Trophoblast cell (in vitro differentiated cells and primary cell): ENCODE measurements around the gene NMBR.
A peak's percentile ranks its signal among the peaks of the same experiment; 100 is the strongest.

Source experiments
- DNase-seq, 2 donors: peaks; one replicate each; pipeline ENCODE4 v3.0.0-alpha.2; 2016
- H2AFZ ChIP-seq: 2 replicates; pipeline ENCODE4 v1.6.1; 2013; ENCODE audit warnings: low read length, moderate library complexity, mild to moderate bottlenecking; ENCODE audit not compliant: insufficient read depth, poor library complexity
- H2AK5ac ChIP-seq: 2 replicates; pipeline ENCODE4 v1.6.1; 2013; ENCODE audit warnings: mild to moderate bottlenecking, low read length
- H2BK120ac ChIP-seq: 2 replicates; pipeline ENCODE4 v1.6.1; 2013; ENCODE audit warnings: low read length, mild to moderate bottlenecking, moderate library complexity; ENCODE audit not compliant: insufficient read depth, poor library complexity
- H2BK12ac ChIP-seq: 2 replicates; pipeline ENCODE4 v1.6.1; 2013; ENCODE audit warnings: mild to moderate bottlenecking, low read length, moderate library complexity
- H2BK5ac ChIP-seq: 2 replicates; pipeline ENCODE4 v1.6.1; 2013; ENCODE audit warnings: low read length, low read depth, moderate library complexity, mild to moderate bottlenecking; ENCODE audit not compliant: poor library complexity
- H3K14ac ChIP-seq: 2 replicates; pipeline ENCODE4 v1.6.1; 2013; ENCODE audit warnings: mild to moderate bottlenecking, low read length
- H3K18ac ChIP-seq: 2 replicates; pipeline ENCODE4 v1.6.1; 2013; ENCODE audit warnings: mild to moderate bottlenecking, low read length
- H3K23ac ChIP-seq: 2 replicates; pipeline ENCODE4 v1.6.1; 2013; ENCODE audit warnings: low read length
- H3K27ac ChIP-seq: 2 replicates; pipeline ENCODE4 v1.5.1; 2013; ENCODE audit warnings: low read depth, mild to moderate bottlenecking, inconsistent platforms, low read length, moderate library complexity
- H3K27me3 ChIP-seq: 2 replicates; pipeline ENCODE4 v1.6.1; 2013; ENCODE audit warnings: inconsistent platforms, mild to moderate bottlenecking, low read length, moderate library complexity; ENCODE audit not compliant: insufficient read depth
- H3K36me3 ChIP-seq, 2 experiments: 1 replicate in 1 of 2; 2 replicates in 1 of 2; pipeline ENCODE4 v1.6.1; 2013; ENCODE audit warnings: low read length in 2 of 2, mild to moderate bottlenecking in 2 of 2, moderate library complexity in 1 of 2; ENCODE audit not compliant: insufficient read depth in 2 of 2, control insufficient read depth in 1 of 2
- H3K4ac ChIP-seq: 2 replicates; pipeline ENCODE4 v1.6.1; 2013; ENCODE audit warnings: low read depth, mild to moderate bottlenecking, low read length, moderate library complexity
- H3K4me1 ChIP-seq, 2 experiments: 1 replicate in 1 of 2; 2 replicates in 1 of 2; pipeline ENCODE4 v1.6.1; 2013; ENCODE audit warnings: low read length in 2 of 2, mild to moderate bottlenecking in 2 of 2, moderate library complexity in 1 of 2; ENCODE audit not compliant: insufficient read depth in 2 of 2, control insufficient read depth in 1 of 2
- H3K4me2 ChIP-seq: 2 replicates; pipeline ENCODE4 v1.6.1; 2013; ENCODE audit warnings: inconsistent platforms, mild to moderate bottlenecking, low read length, moderate library complexity
- H3K4me3 ChIP-seq: 2 replicates; pipeline ENCODE4 v1.5.1; 2013; ENCODE audit warnings: mild to moderate bottlenecking, low read depth, low read length, inconsistent platforms
- H3K79me1 ChIP-seq: one replicate; pipeline ENCODE4 v1.6.1; 2013; ENCODE audit warnings: low read length
- H3K79me2 ChIP-seq: 2 replicates; pipeline ENCODE4 v1.6.1; 2013; ENCODE audit warnings: low read length, mild to moderate bottlenecking; ENCODE audit not compliant: control insufficient read depth, insufficient read depth, poor library complexity
- H3K9ac ChIP-seq: 2 replicates; pipeline ENCODE4 v1.6.1; 2013; ENCODE audit warnings: mild to moderate bottlenecking, low read length
- H3K9me3 ChIP-seq: 2 replicates; pipeline ENCODE4 v1.6.1; 2013; ENCODE audit warnings: low read depth, mild to moderate bottlenecking, control low read depth, inconsistent platforms, low read length; ENCODE audit not compliant: insufficient read depth
- H4K12ac ChIP-seq: 2 replicates; pipeline ENCODE4 v1.6.1; 2013; ENCODE audit warnings: low read depth, mild to moderate bottlenecking, low read length, moderate library complexity
- H4K8ac ChIP-seq: 2 replicates; pipeline ENCODE4 v1.6.1; 2013; ENCODE audit warnings: low read depth, mild to moderate bottlenecking, low read length, moderate library complexity
- H4K91ac ChIP-seq: one replicate; pipeline ENCODE4 v1.6.1; 2013; ENCODE audit warnings: low read depth, mild to moderate bottlenecking, low read length, moderate library complexity
- WGBS: extraction: QIAGEN DNeasy Blood & Tissue Kit; methylation state at CpG from one replicate; pipeline ENCODE4 v1.1.7; 2013; ENCODE audit warnings: missing lambda C conversion rate; ENCODE audit not compliant: insufficient read length, insufficient coverage; ENCODE audit errors: extremely low coverage; 5-methylcytosine and 5-hydroxymethylcytosine counted together

The NMBR gene

GRCh38 chr6:142087950-142088857 is 58.7 kb downstream of the NMBR start:
- Histone ChIP-seq H3K9me3 (no peaks in the 10 kb centered on the region), H3K9ac (no peak overlapping the region), H3K79me2 (no peaks in the 10 kb centered on the region), H2BK12ac (no peak overlapping the region), H2AFZ (no peak overlapping the region), H2BK5ac (no peak overlapping the region), H4K91ac (no peak overlapping the region), H3K4me1 (peaks cover 0 to 2% of the 10 kb centered on the region in 2 experiments), H3K36me3 (no peaks in the 10 kb centered on the region), H3K4me3 (no peak overlapping the region), H3K14ac (no peak overlapping the region), H3K27ac (no peak overlapping the region), H4K12ac (no peak overlapping the region), H3K27me3 (no peaks in the 10 kb centered on the region), H3K79me1 (no peaks in the 10 kb centered on the region), H3K23ac (no peak overlapping the region), H4K8ac (no peak overlapping the region), H3K4me2 (no peak overlapping the region), H3K18ac (no peak overlapping the region), H3K4ac (no peak overlapping the region), H2BK120ac (no peak overlapping the region), H2AK5ac (no peak overlapping the region)
- no CpG with 5 or more reads among the region's 49 CpGs for WGBS
- no peak for DNase-seq

- Histone ChIP-seq H2BK12ac (no peak overlapping the region), H2BK120ac (no peak overlapping the region), H3K14ac (no peak overlapping the region), H3K4me2 (no peak overlapping the region), H4K8ac (no peak overlapping the region), H2BK5ac (no peak overlapping the region), H3K79me2 (no peaks in the 10 kb centered on the region), H3K18ac (no peak overlapping the region), H4K91ac (no peak overlapping the region), H4K12ac (no peak overlapping the region), H3K36me3 (no peaks in the 10 kb centered on the region), H3K4ac (no peak overlapping the region), H3K27me3 (no peaks in the 10 kb centered on the region), H3K9ac (no peak overlapping the region), H3K23ac (no peak overlapping the region), H3K4me1 (no peaks in the 10 kb centered on the region), H3K4me3 (no peak overlapping the region), H3K9me3 (no peaks in the 10 kb centered on the region), H2AFZ (no peak overlapping the region), H2AK5ac (no peak overlapping the region), H3K79me1 (no peaks in the 10 kb centered on the region), H3K27ac (no peak overlapping the region)
- DNase-seq: no peak
Observed at GRCh38 chr6:142079130-142079529, 67.8 kb downstream of the NMBR start.

- H3K9ac ChIP-seq: no peak overlapping the region
Observed at GRCh38 chr6:142075516-142076101, 71.3 kb downstream of the NMBR start.

GRCh38 chr6:142074516-142074915 is 72.4 kb downstream of the NMBR start:
- Histone ChIP-seq H3K27ac (no peak overlapping the region), H3K79me2 (no peaks in the 10 kb centered on the region), H2AK5ac (no peak overlapping the region), H3K36me3 (no peaks in the 10 kb centered on the region), H2BK120ac (no peak overlapping the region), H3K27me3 (no peaks in the 10 kb centered on the region), H2BK12ac (no peak overlapping the region), H2BK5ac (no peak overlapping the region), H3K4me3 (no peak overlapping the region), H4K8ac (no peak overlapping the region), H3K4me1 (no peaks in the 10 kb centered on the region), H3K9me3 (peaks cover 2% of the 10 kb centered on the region), H3K14ac (no peak overlapping the region), H2AFZ (no peak overlapping the region), H3K4me2 (no peak overlapping the region), H3K18ac (no peak overlapping the region), H3K9ac (no peak overlapping the region), H3K23ac (no peak overlapping the region), H4K91ac (no peak overlapping the region), H3K4ac (no peak overlapping the region), H4K12ac (no peak overlapping the region), H3K79me1 (no peaks in the 10 kb centered on the region)
- DNase-seq: peak in 1 of 2 donors; percentile 74
- WGBS: no CpG with 5 or more reads among the region's 1 CpG

More at GRCh38 chr6:142075516-142076101, 71.3 kb downstream of the NMBR start:
- H3K23ac ChIP-seq: no peak overlapping the region
- H2BK5ac ChIP-seq: no peak overlapping the region
- no peak overlapping the region for H2BK120ac ChIP-seq
- no peak overlapping the region for H4K91ac ChIP-seq
- no peaks in the 10 kb centered on the region for H3K79me1 ChIP-seq
- peak in 1 of 2 donors; percentile 39 for DNase-seq
- no peak overlapping the region for H3K4me2 ChIP-seq
- no peak overlapping the region for H4K8ac ChIP-seq
- no CpG with 5 or more reads among the region's 7 CpGs for WGBS
- no peak overlapping the region for H2AFZ ChIP-seq
- no peak overlapping the region for H2BK12ac ChIP-seq
- no peak overlapping the region for H4K12ac ChIP-seq
- H2AK5ac ChIP-seq: no peak overlapping the region
- no peaks in the 10 kb centered on the region for H3K27me3 ChIP-seq
- H3K36me3 ChIP-seq: no peaks in the 10 kb centered on the region
- H3K4me3 ChIP-seq: no peak overlapping the region
- H3K4ac ChIP-seq: no peak overlapping the region
- peaks cover 2% of the 10 kb centered on the region for H3K9me3 ChIP-seq
- no peak overlapping the region for H3K14ac ChIP-seq
- H3K79me2 ChIP-seq: no peaks in the 10 kb centered on the region
- no peak overlapping the region for H3K18ac ChIP-seq
- no peak overlapping the region for H3K27ac ChIP-seq
- no peaks in the 10 kb centered on the region for H3K4me1 ChIP-seq
